ENCODE results near the gene SYT7. TPM values are rescaled to one million over a fixed set of nuclear protein-coding genes. Genes with fewer than 3 reads are reported as not detected.

Gene SYT7
- total and polyA plus RNA-seq, 10 donors, result 0.14 to 5.3 (median 2.3) TPM

DNA sequence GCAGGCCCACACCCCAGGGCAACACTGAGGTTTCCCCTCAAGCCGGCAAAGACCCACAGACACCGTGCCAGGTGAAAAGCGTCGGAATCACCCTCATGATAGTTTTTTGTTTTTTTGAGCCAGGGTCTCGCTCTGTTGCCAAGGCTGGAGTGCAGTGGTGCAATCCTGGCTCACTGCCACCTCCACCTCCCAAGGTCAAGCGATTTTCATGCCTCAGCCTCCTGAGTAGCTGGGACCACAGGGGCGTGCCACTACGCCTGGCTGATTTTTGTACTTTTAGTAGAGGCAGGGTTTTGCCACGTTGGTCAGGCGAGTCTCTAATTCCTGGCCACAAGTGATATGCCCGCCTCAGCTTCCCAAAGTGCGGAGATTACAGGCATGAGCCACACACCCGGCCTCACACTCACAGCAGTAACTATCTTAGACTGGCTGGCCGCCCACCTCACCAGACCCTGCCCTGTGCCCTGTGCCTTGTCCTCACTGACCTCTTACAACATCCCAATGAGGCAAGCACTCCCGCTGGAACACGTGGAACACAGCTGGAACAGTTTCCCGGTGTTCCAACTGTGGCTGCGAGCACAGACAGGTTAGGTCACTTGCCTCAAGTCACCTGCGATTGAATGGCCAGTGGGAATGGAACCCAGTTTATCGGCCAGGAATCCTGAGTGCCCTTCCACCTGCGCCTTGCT lies 51.2 kb downstream of the SYT7 start:
- 84 to 93% (median 87%) methylated on average over 19 to 21 of the region's 21 CpGs for WGBS, 5 donors
- no peaks in the 10 kb centered on the region for H3K9me3 ChIP-seq
- TF ChIP-seq POLR2A (IDR thresholded peaks at IDR 0.05), result no peak
- TF ChIP-seq, protein P1, sequence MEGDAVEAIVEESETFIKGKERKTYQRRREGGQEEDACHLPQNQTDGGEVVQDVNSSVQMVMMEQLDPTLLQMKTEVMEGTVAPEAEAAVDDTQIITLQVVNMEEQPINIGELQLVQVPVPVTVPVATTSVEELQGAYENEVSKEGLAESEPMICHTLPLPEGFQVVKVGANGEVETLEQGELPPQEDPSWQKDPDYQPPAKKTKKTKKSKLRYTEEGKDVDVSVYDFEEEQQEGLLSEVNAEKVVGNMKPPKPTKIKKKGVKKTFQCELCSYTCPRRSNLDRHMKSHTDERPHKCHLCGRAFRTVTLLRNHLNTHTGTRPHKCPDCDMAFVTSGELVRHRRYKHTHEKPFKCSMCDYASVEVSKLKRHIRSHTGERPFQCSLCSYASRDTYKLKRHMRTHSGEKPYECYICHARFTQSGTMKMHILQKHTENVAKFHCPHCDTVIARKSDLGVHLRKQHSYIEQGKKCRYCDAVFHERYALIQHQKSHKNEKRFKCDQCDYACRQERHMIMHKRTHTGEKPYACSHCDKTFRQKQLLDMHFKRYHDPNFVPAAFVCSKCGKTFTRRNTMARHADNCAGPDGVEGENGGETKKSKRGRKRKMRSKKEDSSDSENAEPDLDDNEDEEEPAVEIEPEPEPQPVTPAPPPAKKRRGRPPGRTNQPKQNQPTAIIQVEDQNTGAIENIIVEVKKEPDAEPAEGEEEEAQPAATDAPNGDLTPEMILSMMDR (IDR thresholded peaks at IDR 0.05 in 8 of 11, conservative IDR thresholded peaks at IDR 0.05 in 3 of 11), result no peak
- H3K27ac ChIP-seq, result no peak overlapping the region
- DNase-seq, result no peak
- intact Hi-C loops (cut with DNase I; ENCODE audit: low total_unique reads), result no loop called here
- H3K4me3 ChIP-seq, result no peak overlapping the region
- H3K27me3 ChIP-seq (replicated peaks in 1 of 7), result peaks cover 0 to 52% (median 0%) of the 10 kb centered on the region in 7 donors
- no peaks in the 10 kb centered on the region for H3K36me3 ChIP-seq
- peaks cover 0 to 3% (median 0%) of the 10 kb centered on the region in 6 donors for H3K4me1 ChIP-seq

DNA sequence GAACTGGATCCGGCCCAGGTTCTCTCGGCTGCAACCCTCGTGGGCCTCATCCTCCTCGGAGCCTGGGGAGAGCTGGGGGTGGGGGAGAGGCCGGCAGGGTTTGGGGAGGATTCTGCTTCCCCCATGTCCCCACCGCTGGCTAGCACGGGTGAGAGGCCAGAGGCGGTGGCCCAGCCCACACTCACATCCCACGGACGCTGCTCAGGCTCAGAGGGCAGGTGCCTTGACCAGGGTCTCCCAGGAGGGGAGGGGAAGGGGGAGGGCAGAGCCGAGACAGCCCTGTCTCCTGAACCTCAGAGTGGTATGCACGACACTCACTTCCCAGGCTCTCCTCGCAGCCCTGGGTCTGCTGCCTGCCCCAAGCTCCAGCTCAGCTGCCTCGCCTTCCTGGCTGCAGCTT lies 52.8 kb downstream of the SYT7 start:
- H3K36me3 ChIP-seq, result no peaks in the 10 kb centered on the region

DNA sequence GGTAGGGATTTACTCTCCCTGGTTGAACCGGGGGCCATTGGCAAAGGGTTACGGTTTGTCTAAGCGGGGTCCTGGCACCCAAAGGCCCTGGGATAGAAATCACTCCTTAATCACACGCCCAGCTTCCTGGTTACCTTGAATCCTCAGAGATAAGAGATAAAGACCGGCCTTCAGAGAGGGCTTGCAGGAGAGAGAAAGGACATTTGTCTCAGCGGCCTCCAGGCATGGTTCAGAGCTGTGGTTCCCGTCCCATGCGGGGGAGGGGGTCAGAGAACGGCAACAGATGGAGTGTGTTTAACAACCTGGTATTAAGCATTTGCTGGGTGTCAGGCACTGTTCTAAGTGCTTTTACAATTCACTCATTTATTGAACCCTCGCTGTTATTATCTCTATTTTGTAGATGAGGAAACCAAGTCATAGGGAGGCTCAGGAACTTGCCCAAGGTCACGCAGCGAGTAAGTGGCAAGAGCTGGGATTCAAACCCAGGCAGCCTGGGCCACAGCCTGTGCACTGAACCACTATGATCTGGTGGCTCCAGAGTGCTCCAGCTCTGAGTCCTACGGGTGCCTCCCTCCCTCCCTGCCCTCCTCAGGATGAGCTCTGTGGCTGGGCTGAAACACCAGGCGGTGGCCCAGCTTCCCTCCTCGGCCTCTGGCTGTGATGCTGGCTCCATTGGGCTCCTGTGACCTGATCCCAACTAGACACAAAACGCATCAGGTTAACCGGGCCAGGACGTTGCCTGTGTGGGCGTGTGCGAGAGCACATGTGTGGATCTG lies 53.7 kb downstream of the SYT7 start:
- intact Hi-C loops (cut with DNase I; ENCODE audit: low total_unique reads), result no loop called here
- no peaks in the 10 kb centered on the region for H3K36me3 ChIP-seq
- no peak for TF ChIP-seq POLR2AphosphoS5 (IDR thresholded peaks at IDR 0.05)
- TF ChIP-seq, protein P1 (IDR thresholded peaks at IDR 0.05 in 8 of 11, conservative IDR thresholded peaks at IDR 0.05 in 3 of 11), result no peak
- TF ChIP-seq POLR2A (IDR thresholded peaks at IDR 0.05), result no peak
- no peaks in the 10 kb centered on the region for H3K9me3 ChIP-seq
- peaks cover 0 to 45% (median 0%) of the 10 kb centered on the region in 7 donors for H3K27me3 ChIP-seq (replicated peaks in 1 of 7)
- no peak overlapping the region for H3K27ac ChIP-seq
- DNase-seq, result no peak
- peaks cover 0 to 3% (median 0%) of the 10 kb centered on the region in 6 donors for H3K4me1 ChIP-seq
- 67 to 79% (median 71%) methylated on average over 20 of the region's 20 CpGs for WGBS, 5 donors
- no peak overlapping the region for H3K4me3 ChIP-seq

More for the DNA sequence above, 52.8 kb downstream of the SYT7 start:
- peaks cover 0 to 54% (median 0%) of the 10 kb centered on the region in 7 donors for H3K27me3 ChIP-seq (replicated peaks in 1 of 7)
- TF ChIP-seq POLR2AphosphoS5 (IDR thresholded peaks at IDR 0.05), result no peak
- TF ChIP-seq, protein P1 (IDR thresholded peaks at IDR 0.05 in 8 of 11, conservative IDR thresholded peaks at IDR 0.05 in 3 of 11), result no peak
- TF ChIP-seq POLR2A (IDR thresholded peaks at IDR 0.05), result no peak
- intact Hi-C loops (cut with DNase I; ENCODE audit: low total_unique reads), result no loop called here
- H3K4me3 ChIP-seq, result no peak overlapping the region
- H3K4me1 ChIP-seq, result peaks cover 0 to 3% (median 0%) of the 10 kb centered on the region in 6 donors
- WGBS, 5 donors, result 60 to 72% (median 68%) methylated on average over 10 to 14 of the region's 14 CpGs
- no peak overlapping the region for H3K27ac ChIP-seq
- DNase-seq, result no peak
- no peaks in the 10 kb centered on the region for H3K9me3 ChIP-seq

DNA sequence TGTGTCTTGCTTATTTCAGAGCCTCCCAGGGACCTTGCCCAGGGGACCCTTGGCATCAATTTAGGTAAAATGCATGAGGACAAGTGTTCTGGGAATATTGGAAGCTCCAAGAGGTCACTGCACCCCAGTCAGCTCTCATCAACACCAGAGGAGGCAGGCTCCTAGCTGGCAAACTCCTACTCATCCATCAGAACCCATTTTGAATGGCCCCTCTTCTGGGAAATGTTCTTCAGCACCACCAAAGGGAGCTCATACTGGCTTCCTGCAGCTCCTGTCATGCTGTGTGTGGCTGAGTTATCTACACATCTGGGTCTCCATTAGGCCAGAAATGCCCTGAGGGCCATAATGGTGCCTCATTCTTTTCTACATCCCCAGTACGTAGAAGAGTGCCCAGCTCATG lies 54.6 kb downstream of the SYT7 start:
- H3K4me1 ChIP-seq, result peaks cover 0 to 3% (median 0%) of the 10 kb centered on the region in 6 donors
- no peak overlapping the region for H3K27ac ChIP-seq
- H3K36me3 ChIP-seq, result no peaks in the 10 kb centered on the region
- peaks cover 0 to 45% (median 0%) of the 10 kb centered on the region in 7 donors for H3K27me3 ChIP-seq (replicated peaks in 1 of 7)
- H3K9me3 ChIP-seq, result no peaks in the 10 kb centered on the region
- 86 to 100% (median 86%) methylated on average over 1 of the region's 1 CpG for WGBS, 5 donors
- TF ChIP-seq POLR2A (IDR thresholded peaks at IDR 0.05), result no peak
- no peak for TF ChIP-seq POLR2AphosphoS5 (IDR thresholded peaks at IDR 0.05)
- TF ChIP-seq, protein P1 (IDR thresholded peaks at IDR 0.05 in 8 of 11, conservative IDR thresholded peaks at IDR 0.05 in 3 of 11), result no peak
- no peak overlapping the region for H3K4me3 ChIP-seq
- intact Hi-C loops (cut with DNase I; ENCODE audit: low total_unique reads), result no loop called here
- no peak for DNase-seq

Data from spleen (tissue), 11 donors.